GM21360 (cell line): ENCODE data around the gene RTL1.

Source experiments
- ATAC-seq: cut with Tn5 transposase; IDR thresholded peaks from one replicate; pipeline ENCODE4 v1.9.1; 2021; ENCODE audit warnings: mild to moderate bottlenecking, moderate library complexity; ENCODE audit not compliant: unreplicated experiment

RTL1 gene

DNA sequence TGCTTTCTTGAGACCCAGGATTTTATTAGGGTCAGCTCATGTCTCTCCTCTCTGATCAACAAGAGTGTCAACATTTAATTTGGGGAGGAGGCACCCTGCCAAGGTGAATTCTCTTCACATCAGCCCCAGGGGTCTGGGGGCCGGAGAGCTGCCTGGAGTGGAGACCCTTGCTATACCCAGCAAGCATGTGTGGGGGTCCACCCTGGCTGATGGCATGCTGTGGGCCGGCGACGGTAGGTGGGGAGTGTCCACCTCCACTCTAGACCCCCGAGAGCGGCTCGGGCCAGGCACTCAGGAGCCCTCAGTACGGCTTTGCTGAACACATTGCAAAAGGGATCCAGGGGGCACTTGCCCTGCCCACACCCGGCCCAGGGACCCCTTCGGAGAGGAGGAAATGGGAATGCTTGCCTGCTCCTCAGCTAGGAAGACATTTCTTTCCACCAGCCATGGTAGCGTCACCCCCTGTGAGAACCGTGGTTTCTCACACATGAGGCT lies 67.2 kb downstream of the RTL1 start:
- no peak for ATAC-seq

- ATAC-seq, result no peak
Observed at GRCh38 chr14:100835548-100836310, 67.8 kb downstream of the RTL1 start.

GRCh38 chr14:100834794-100835547 lies 68.6 kb downstream of the RTL1 start:
- no peak for ATAC-seq

- ATAC-seq, result no peak
Observed at GRCh38 chr14:100834082-100834793, 69.3 kb downstream of the RTL1 start.

- no peak for ATAC-seq
Observed at GRCh38 chr14:100832311-100832960, 71.1 kb downstream of the RTL1 start.

GRCh38 chr14:100830681-100831080 lies 72.8 kb downstream of the RTL1 start:
- ATAC-seq, result no peak
